GM21367 (cell line): ENCODE measurements around the gene SUMO2.
"Not testable (repeated sequence)": the region's sequence is repeated elsewhere in the genome, so short reads cannot be mapped to it uniquely, and the experiment has no call there.

ENCODE experiments used
- ATAC-seq: cut with Tn5 transposase; IDR thresholded peaks from one replicate; pipeline ENCODE4 v1.9.1; 2021; ENCODE audit not compliant: unreplicated experiment

The SUMO2 gene

GRCh38 chr17:75182569-75183436 is at the start of gene SUMO2:
Gene SUMO2 (minus strand): TSS chr17:75182959. CDS start chr17:75182834, 125 bp downstream.
- peak; percentile 64 for ATAC-seq

GRCh38 chr17:75231741-75232464 is 49.1 kb upstream of the SUMO2 start:
- ATAC-seq = no peak

- no peak for ATAC-seq
Measured at GRCh38 chr17:75231071-75231470, 48.3 kb upstream of the SUMO2 start.

DNA sequence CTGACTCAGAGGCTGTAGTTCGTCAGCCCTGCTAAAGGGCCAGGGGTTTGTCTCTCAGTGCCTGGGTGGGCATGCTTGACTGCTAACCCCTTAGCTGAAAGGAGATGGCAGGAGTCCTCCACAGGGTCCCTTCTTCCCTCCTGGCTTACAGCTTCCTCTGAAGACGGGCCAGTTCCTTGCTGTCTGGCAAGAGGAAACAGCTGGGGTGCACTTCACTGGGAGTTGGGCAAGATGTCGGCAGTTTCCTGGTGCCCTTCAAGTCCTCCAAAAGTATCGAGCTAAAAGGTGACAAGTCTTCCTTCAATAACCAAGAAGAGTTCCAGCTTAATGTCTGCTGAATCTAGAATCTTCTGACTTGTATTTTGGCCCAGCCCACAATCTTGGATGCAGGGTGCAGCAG is 46.1 kb upstream of the SUMO2 start:
- ATAC-seq = no peak

DNA sequence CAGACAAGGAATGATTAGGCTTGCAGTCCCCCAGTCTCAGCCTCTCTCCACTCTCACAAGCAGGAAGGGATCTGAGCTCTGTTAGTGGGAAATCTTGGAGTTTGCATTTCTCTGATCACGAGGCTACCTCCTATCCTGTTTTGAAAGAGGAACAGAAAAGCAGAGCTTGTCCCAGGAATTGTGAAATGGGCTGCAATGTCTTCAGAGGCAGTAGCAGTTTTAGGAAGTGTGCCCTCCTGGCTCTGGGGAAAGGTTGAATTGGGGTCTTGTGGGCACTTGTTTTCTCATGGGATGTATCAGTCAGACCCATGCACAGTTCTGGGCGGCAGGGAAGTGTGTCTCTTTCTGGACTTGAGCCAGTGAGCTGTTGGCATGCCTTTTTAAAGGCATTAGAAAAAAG is 45.5 kb upstream of the SUMO2 start:
- ATAC-seq = no peak

DNA sequence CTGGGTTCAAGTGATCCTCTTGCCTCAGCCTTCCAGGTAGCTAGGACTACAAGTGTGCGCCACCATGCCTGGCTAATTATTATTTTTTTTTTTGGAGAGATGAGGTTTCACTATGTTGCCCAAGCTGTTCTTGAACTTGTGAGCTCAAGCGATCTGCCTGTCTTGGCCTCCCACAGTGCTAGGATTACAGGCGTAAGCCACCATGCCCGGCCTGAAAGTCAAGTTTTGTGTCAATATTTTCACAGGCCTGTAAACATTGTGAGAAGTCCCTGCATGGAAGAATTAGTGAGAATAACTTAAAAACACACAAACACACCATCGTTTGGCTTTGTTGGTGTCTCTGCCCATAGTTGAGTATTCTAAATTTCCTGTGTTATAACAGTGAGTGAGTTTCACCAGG is 45.0 kb upstream of the SUMO2 start:
- ATAC-seq = no peak

DNA sequence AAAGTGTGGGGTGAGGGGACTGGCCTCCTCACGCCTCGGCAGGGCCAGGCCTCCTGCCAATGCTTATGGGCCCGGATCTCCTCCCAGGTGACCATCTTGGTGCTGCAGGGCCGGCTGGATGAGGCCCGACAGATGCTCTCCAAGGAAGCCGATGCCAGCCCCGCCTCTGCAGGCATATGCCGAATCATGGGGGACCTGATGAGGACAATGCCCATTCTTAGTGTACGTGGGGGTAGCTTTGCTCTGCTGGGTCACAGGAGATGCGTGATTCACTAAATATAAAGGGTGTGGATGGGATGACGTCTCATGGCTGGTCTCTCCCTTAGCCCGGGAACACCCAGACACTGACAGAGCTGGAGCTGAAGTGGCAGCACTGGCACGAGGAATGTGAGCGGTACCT is 42.3 kb upstream of the SUMO2 start:
- ATAC-seq = no peak

- no peak for ATAC-seq
Measured at GRCh38 chr17:75219815-75220214, 37.1 kb upstream of the SUMO2 start.

DNA sequence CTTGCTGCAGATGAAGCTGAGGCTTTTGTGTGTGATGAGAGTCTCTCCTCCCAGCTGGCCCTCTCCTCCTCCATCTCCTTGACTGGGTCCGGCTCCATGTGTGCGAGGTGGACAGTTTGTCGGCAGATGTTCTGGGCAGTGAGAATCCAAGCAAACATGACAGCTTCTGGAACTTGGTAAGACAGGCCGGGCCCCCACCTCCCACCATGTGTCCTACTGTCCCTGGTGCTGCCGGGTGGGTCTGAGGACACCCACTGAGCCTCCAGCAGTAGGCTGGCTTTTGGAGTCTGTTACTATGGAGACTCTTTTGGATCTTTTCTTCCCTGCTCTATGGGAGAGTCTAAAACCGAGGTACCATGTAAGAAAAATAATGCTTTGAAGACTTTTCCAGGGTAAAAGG is 35.4 kb upstream of the SUMO2 start:
- ATAC-seq = no peak

GRCh38 chr17:75209061-75209460 is 26.3 kb upstream of the SUMO2 start:
- ATAC-seq = no peak

- no peak for ATAC-seq
Measured at GRCh38 chr17:75208161-75208560, 25.4 kb upstream of the SUMO2 start.

GRCh38 chr17:75207760-75208159 is 25.0 kb upstream of the SUMO2 start:
- no peak for ATAC-seq

DNA sequence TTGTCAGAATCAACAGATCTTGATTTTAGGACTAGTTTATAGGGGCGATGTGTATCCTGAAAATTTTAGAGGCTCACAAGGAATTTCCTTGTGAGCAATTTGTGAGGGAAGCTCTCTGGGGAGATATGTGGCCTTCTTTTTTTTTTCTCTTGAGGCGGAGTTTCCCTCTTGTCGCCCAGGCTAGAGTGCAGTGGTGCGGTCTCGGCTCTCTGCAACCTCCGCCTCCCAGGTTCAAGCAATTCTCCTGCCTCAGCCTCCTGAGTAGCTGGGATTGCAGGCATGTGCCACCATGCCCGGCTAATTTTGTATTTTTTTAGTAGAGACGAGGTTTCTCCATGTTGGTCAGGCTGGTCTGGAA is 24.3 kb upstream of the SUMO2 start:
- ATAC-seq = not testable (repeated sequence)

- no peak for ATAC-seq
Measured at GRCh38 chr17:75205793-75206163, 23.0 kb upstream of the SUMO2 start.

DNA sequence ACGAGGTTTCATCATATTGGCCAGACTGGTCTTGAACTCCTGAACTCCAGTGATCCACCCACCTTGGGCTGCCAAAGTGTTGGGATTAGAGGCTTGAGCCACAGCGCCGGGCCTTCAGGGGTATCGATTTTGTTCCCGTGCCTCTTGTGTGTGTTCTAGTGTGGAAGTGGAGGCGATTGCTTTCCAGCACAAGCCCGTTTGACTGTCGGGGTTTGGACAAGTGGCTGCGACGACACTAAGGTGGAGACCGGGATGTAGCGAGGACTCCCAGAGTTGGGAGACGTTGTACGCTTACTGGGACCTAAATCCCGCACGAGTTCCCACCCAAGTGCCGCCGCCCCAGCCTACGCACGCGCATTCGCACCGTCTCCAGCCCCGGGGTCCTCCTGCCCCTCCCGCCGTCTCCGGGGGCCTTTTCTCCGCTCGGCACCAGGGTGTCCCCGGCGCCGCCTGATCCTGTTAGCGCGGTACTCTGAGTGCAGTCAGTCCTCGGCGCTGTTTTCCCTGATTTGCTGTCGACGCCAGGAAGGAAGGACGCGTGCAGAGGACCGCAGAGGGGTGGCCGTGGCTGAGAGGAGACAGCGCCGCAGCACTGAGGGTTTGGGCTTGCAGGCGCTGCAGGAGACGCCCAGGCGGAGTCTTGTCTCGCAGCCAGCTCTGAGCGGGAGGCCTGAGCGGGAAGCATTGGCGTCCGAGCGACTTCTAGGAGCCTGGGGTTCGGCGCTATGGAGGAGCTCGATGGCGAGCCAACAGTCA is 22.5 kb upstream of the SUMO2 start, which contains the start of gene NUP85:
Gene NUP85, plus strand, starts transcription at position 643 of the 756 bp plus-strand sequence. Its CDS starts 83 bp downstream, at position 726.
- peak; percentile 45 for ATAC-seq

- ATAC-seq = no peak
Measured at GRCh38 chr17:75199886-75200618, 17.3 kb upstream of the SUMO2 start.

DNA sequence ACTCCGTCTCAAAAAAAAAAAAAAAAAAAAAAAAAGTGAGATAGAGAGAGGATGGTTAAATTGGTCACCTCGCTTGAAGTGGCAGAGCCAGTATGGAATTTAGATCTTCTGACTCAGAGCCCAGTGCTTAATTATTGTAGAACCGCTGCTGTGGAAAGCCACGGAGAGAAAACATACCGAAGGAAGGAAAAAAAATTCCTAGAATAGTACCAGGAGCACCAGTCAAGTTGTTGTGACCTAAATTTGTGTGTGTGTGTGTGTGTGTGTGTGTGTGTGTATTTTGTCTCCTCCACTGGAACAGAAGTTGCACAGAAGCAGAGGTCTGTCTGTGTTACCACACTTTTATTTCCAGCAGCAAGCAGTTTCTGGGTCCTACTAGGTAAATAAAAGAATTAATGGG is 12.1 kb upstream of the SUMO2 start:
- no peak for ATAC-seq

DNA sequence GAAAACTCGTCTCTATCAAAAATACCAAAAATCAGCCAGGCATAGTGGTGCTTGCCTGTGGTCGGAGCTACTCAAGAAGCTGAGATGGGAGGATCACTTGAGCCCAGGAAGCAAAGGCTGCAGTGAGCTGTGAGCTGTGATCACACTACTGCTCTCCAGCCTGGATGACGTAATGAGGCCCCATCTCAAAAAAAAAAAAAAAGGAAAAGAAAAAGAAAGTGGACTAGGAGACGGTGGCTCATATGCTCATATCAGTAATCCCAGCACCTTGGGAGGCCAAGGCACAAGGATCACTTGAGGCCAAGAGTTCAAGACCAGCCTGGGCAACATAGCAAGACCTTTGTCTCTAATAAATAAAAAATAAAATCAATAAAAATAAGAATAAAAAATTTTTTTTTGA is 8.8 kb upstream of the SUMO2 start:
- ATAC-seq = no peak

DNA sequence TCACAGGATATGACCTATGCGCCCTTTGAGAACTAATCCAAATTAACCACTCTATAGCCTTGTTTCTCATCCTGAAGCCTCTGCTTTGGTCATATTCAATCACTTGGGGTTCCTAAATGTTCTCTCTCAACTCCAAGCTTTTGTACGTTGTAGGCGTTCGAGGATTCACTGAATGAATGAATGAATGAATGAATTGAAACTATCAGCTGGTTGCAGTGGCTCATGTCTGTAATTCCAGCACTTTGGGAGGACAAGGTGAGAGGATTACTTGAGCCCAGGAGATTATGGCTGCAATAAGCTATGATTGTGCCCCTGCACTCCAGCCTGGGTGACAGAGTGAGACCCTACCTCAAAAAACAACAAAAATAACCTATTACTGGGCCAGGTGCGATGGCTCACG is 5.9 kb upstream of the SUMO2 start:
- no peak for ATAC-seq

- ATAC-seq = no peak
Measured at GRCh38 chr17:75183999-75184884, 1.5 kb upstream of the SUMO2 start.
